Mucosa of descending colon (tissue), 3 donors: Measurements from ENCODE around the gene COL8A1. TPM values are rescaled to one million over a fixed set of nuclear protein-coding genes. Genes with fewer than 3 reads are reported as not detected.
A peak's percentile ranks its signal among the peaks of the same experiment; 100 is the strongest.

Experiments used
- ATAC-seq: fragments of 200-7000 bp; cut with Tn5 transposase; one replicate; pipeline ENCODE4 v1.9.1; 2020; ENCODE audit warnings: mild to moderate bottlenecking, moderate library complexity
- DNase-seq, 3 donors: peaks; one replicate each; pipeline ENCODE4 v3.0.0-alpha.2; 2020
- H3K36me3 ChIP-seq: fragments of 200-600 bp; one replicate; pipeline ENCODE4 v1.8.0; 2021; ENCODE audit warnings: low read depth, mild to moderate bottlenecking
- H3K4me1 ChIP-seq: fragments of 200-600 bp; one replicate; pipeline ENCODE4 v1.8.0; 2021; ENCODE audit warnings: low read depth, mild to moderate bottlenecking
- H3K4me3 ChIP-seq: fragments of 200-600 bp; one replicate; pipeline ENCODE4 v1.8.0; 2021; ENCODE audit warnings: mild to moderate bottlenecking
- H3K9me3 ChIP-seq: fragments of 200-600 bp; one replicate; pipeline ENCODE4 v1.8.0; 2021; ENCODE audit warnings: mild to moderate bottlenecking
- CTCF ChIP-seq: fragments of 200-600 bp; IDR thresholded peaks from one replicate; pipeline ENCODE4 v1.8.0; 2022; ENCODE audit warnings: antibody characterized with exemption, mild to moderate bottlenecking
- intact Hi-C, 2 donors: fragments of 100-400 bp; cut with DNase I in 1 of 2; cut with micrococcal nuclease in 1 of 2; formaldehyde crosslinking; loops; one replicate each; pipeline versions ENCODE4 v1.11.0 to v1.11.1; 2022; cut with DNase I, micrococcal nuclease
- total RNA-seq, 3 donors: library from RNA; stranded (reverse); fragmentation: NEBNext Ultra II Directional in 2 of 3; extraction: Animal tissue kit (Norgen Biotek cat#: 25700) in 2 of 3; gene quantifications; one replicate each; pipeline versions ENCODE4 v1.2.1 to v1.2.4, GENCODE V29; 2021 to 2023
- donor health status: DM: no; HTN: no; CAD: no; lungs with moderate emphysema.
- donor health status: DM: no; HTN: no; CAD: no.
- donor health status: DM: no; HTN: yes; CAD: no.

The COL8A1 gene
- total RNA-seq, 3 donors from 2014 or later = 0.75 to 7.6 (median 3.8) TPM

GRCh38 chr3:99706410-99706809 lies 68.0 kb downstream of the COL8A1 start:
- no peak for TF ChIP-seq CTCF
- Histone ChIP-seq H3K9me3 (no peaks in the 10 kb centered on the region), H3K4me1 (no peaks in the 10 kb centered on the region), H3K4me3 (no peak overlapping the region), H3K36me3 (no peaks in the 10 kb centered on the region)
- DNase-seq = peak in 1 of 3 donors; percentile 39
- intact Hi-C loops = no loop called here
- ATAC-seq = peak; percentile 69

- intact Hi-C loops = no loop called here
- no peaks in the 10 kb centered on the region for H3K4me1 ChIP-seq
- no peak for ATAC-seq
Observed at GRCh38 chr3:99708207-99708745, 69.9 kb downstream of the COL8A1 start.

GRCh38 chr3:99709686-99710085 lies 71.3 kb downstream of the COL8A1 start:
- Histone ChIP-seq H3K4me3 (no peak overlapping the region), H3K4me1 (no peaks in the 10 kb centered on the region), H3K9me3 (no peaks in the 10 kb centered on the region), H3K36me3 (no peaks in the 10 kb centered on the region)
- ATAC-seq (no peak), DNase-seq (no peak)
- intact Hi-C loops = no loop called here
- TF ChIP-seq CTCF = no peak

More at GRCh38 chr3:99708207-99708745, 69.9 kb downstream of the COL8A1 start:
- no peak for TF ChIP-seq CTCF
- Histone ChIP-seq H3K4me3 (no peak overlapping the region), H3K36me3 (no peaks in the 10 kb centered on the region), H3K9me3 (no peaks in the 10 kb centered on the region)
- no peak for DNase-seq

- Histone ChIP-seq H3K36me3 (no peaks in the 10 kb centered on the region), H3K4me3 (no peak overlapping the region), H3K4me1 (no peaks in the 10 kb centered on the region), H3K9me3 (no peaks in the 10 kb centered on the region)
- no peak for DNase-seq
- no peak for TF ChIP-seq CTCF
- intact Hi-C loops = no loop called here
- ATAC-seq = no peak
Observed at GRCh38 chr3:99710094-99710493, 71.7 kb downstream of the COL8A1 start.

GRCh38 chr3:99711351-99711750 lies 73.0 kb downstream of the COL8A1 start:
- no peak for ATAC-seq
- no peak for DNase-seq
- Histone ChIP-seq H3K9me3 (no peaks in the 10 kb centered on the region), H3K4me1 (no peaks in the 10 kb centered on the region), H3K4me3 (no peak overlapping the region), H3K36me3 (no peaks in the 10 kb centered on the region)
- intact Hi-C loops = no loop called here
- no peak for TF ChIP-seq CTCF
